HEK293 (cell line): ENCODE results near the gene CD151.
A peak's percentile ranks its signal among the peaks of the same experiment; 100 is the strongest.

Experiments used
- BCL11B ChIP-seq: fragments of 450-650 bp; formaldehyde crosslinking; IDR thresholded peaks from 2 replicates; pipeline ENCODE4 v1.5.1; 2016; ENCODE audit warnings: low read depth, missing biosample characterization, missing genetic modification characterization
- BCL6B ChIP-seq: fragments of 450-650 bp; formaldehyde crosslinking; IDR thresholded peaks from 2 replicates; pipeline ENCODE4 v1.5.1; 2017; ENCODE audit warnings: missing biosample characterization, missing genetic modification characterization
- HOXA7 ChIP-seq: sonication (generic); formaldehyde crosslinking; IDR thresholded peaks from 2 replicates; pipeline ENCODE4 v1.8.1; 2022; ENCODE audit warnings: missing genetic modification reagents, borderline replicate concordance
- HOXC10 ChIP-seq: sonication (generic); formaldehyde crosslinking; IDR thresholded peaks from 2 replicates; pipeline ENCODE4 v1.8.1; 2023; ENCODE audit warnings: mild to moderate bottlenecking, missing genetic modification reagents
- REST ChIP-seq: fragments of 450-650 bp; formaldehyde crosslinking; IDR thresholded peaks from 2 replicates; pipeline ENCODE4 v1.5.1; 2016; ENCODE audit warnings: missing biosample characterization, missing genetic modification characterization
- TRIM28 ChIP-seq: IDR thresholded peaks from 2 replicates; pipeline ENCODE4 v1.6.1; 2011; ENCODE audit warnings: low read length, control low read depth, borderline replicate concordance
- ZBTB11 ChIP-seq: fragments of 450-650 bp; formaldehyde crosslinking; conservative IDR thresholded peaks from 2 replicates; pipeline ENCODE4 v1.5.1; 2016; ENCODE audit warnings: low read depth, missing biosample characterization, missing genetic modification characterization
- ZBTB20 ChIP-seq: fragments of 450-650 bp; formaldehyde crosslinking; IDR thresholded peaks from 2 replicates; pipeline ENCODE4 v1.5.1; 2016; ENCODE audit warnings: missing biosample characterization, missing genetic modification characterization
- ZNF155 ChIP-seq: fragments of 450-650 bp; formaldehyde crosslinking; IDR thresholded peaks from 2 replicates; pipeline ENCODE4 v1.5.1; 2016; ENCODE audit warnings: missing biosample characterization, missing genetic modification characterization
- ZNF214 ChIP-seq: fragments of 450-650 bp; formaldehyde crosslinking; IDR thresholded peaks from 2 replicates; pipeline ENCODE4 v1.5.1; 2017; ENCODE audit warnings: missing biosample characterization, mild to moderate bottlenecking, missing genetic modification characterization, borderline replicate concordance
- ZNF23 ChIP-seq: fragments of 450-650 bp; formaldehyde crosslinking; IDR thresholded peaks from 2 replicates; pipeline ENCODE4 v1.5.1; 2016; ENCODE audit warnings: missing biosample characterization, missing genetic modification characterization, borderline replicate concordance
- ZNF341 ChIP-seq: fragments of 450-650 bp; formaldehyde crosslinking; IDR thresholded peaks from 2 replicates; pipeline ENCODE4; 2016; ENCODE audit warnings: low read depth, missing biosample characterization, missing genetic modification characterization
- ZNF366 ChIP-seq: fragments of 450-650 bp; formaldehyde crosslinking; conservative IDR thresholded peaks from 2 replicates; pipeline ENCODE4 v1.5.1; 2016; ENCODE audit warnings: missing biosample characterization, missing genetic modification characterization
- ZNF433 ChIP-seq: fragments of 450-650 bp; formaldehyde crosslinking; IDR thresholded peaks from 2 replicates; pipeline ENCODE4 v1.5.1; 2016; ENCODE audit warnings: missing biosample characterization, missing genetic modification characterization, low read depth
- ZNF48 ChIP-seq: fragments of 450-650 bp; formaldehyde crosslinking; IDR thresholded peaks from 2 replicates; pipeline ENCODE4 v1.5.1; 2016; ENCODE audit warnings: missing biosample characterization, missing genetic modification characterization
- ZNF513 ChIP-seq: fragments of 450-650 bp; IDR thresholded peaks from 2 replicates; pipeline ENCODE4 v1.5.1; 2018; ENCODE audit warnings: missing biosample characterization, missing genetic modification characterization
- ZNF518A ChIP-seq: fragments of 450-650 bp; formaldehyde crosslinking; conservative IDR thresholded peaks from 2 replicates; pipeline ENCODE4 v1.5.1; 2016; ENCODE audit warnings: low read depth, missing biosample characterization, missing genetic modification characterization
- ZNF521 ChIP-seq: fragments of 450-650 bp; formaldehyde crosslinking; IDR thresholded peaks from 2 replicates; pipeline ENCODE4 v1.5.1; 2017; ENCODE audit warnings: missing biosample characterization, mild to moderate bottlenecking, missing genetic modification characterization
- ZNF529 ChIP-seq: fragments of 450-650 bp; formaldehyde crosslinking; IDR thresholded peaks from 2 replicates; pipeline ENCODE4 v1.5.1; 2017; ENCODE audit warnings: missing genetic modification characterization, missing biosample characterization; ENCODE audit not compliant: insufficient replicate concordance
- ZNF561 ChIP-seq: fragments of 450-650 bp; IDR thresholded peaks from 2 replicates; pipeline ENCODE4 v1.5.1; 2018; ENCODE audit warnings: missing biosample characterization, missing genetic modification characterization, borderline replicate concordance
- ZNF621 ChIP-seq: fragments of 450-650 bp; formaldehyde crosslinking; IDR thresholded peaks from 2 replicates; pipeline ENCODE4 v1.5.1; 2017; ENCODE audit warnings: missing biosample characterization, missing genetic modification characterization
- ZNF670 ChIP-seq: fragments of 450-650 bp; formaldehyde crosslinking; IDR thresholded peaks from 2 replicates; pipeline ENCODE4 v1.5.1; 2016; ENCODE audit warnings: missing biosample characterization, missing genetic modification characterization, low read depth
- ZNF704 ChIP-seq: fragments of 450-650 bp; formaldehyde crosslinking; IDR thresholded peaks from 2 replicates; pipeline ENCODE4 v1.5.1; 2016; ENCODE audit warnings: missing biosample characterization, missing genetic modification characterization

CD151 gene

GRCh38 chr11:819129-819931, 13.4 kb upstream of the CD151 start (continued):
- TF ChIP-seq ZNF23 (tag by site-specific recombination) (no peak), ZNF214 (tag by site-specific recombination) (no peak), BCL6B (no peak), ZNF561 (tag by site-specific recombination) (peak; percentile 41; the same call in 1 of the 2 replicates), ZNF670 (tag by site-specific recombination) (no peak), ZNF704 (no peak), HOXA7 (no peak), ZBTB11 (no peak), REST (tag by site-specific recombination) (0 out of 2 replicates have a peak, but pooled peaks have one; percentile 16), ZNF155 (no peak), ZNF366 (tag by site-specific recombination) (no peak), ZNF518A (no peak), ZNF433 (tag by site-specific recombination) (no peak), ZNF341 (tag by site-specific recombination) (no peak), ZNF48 (tag by site-specific recombination) (no peak), BCL11B (tag by site-specific recombination) (no peak), ZNF513 (no peak), TRIM28 (no peak), ZBTB20 (tag by site-specific recombination) (no peak; the same call in 1 of the 2 replicates), ZNF521 (tag by site-specific recombination) (no peak), HOXC10 (CRISPR knock-in tag) (0 out of 2 replicates have a peak, but pooled peaks have one; percentile 77), ZNF621 (no peak), ZNF529 (tag by site-specific recombination) (no peak)
